ENCODE measurements around the gene ITPRIPL1.

ITPRIPL1 gene

GRCh38 chr2:96345438-96345837 lies 20.3 kb downstream of the ITPRIPL1 start:
- H3K79me1 ChIP-seq (ENCODE audit: low read depth, low read length), result peaks cover 3% of the 10 kb centered on the region
- no peak overlapping the region for H3K9ac ChIP-seq (ENCODE audit: low read depth, low read length, poor library complexity)
- H2AK5ac ChIP-seq (ENCODE audit: low read depth, low read length), result no peak overlapping the region
- H2BK5ac ChIP-seq (ENCODE audit: low read length), result no peak overlapping the region
- H4K8ac ChIP-seq (ENCODE audit: low read depth, low read length), result no peak overlapping the region
- H2BK12ac ChIP-seq (ENCODE audit: low read length), result no peak overlapping the region
- no peak overlapping the region for H4K91ac ChIP-seq (ENCODE audit: low read depth, low read length, poor library complexity)
- no peak overlapping the region for H3K4me3 ChIP-seq (ENCODE audit: low read length in 2 of 2)
- peaks cover 48 to 96% of the 10 kb centered on the region in 2 donors for H3K36me3 ChIP-seq (replicated peaks in 1 of 2; ENCODE audit: control insufficient read depth in 2 of 2, insufficient read depth in 2 of 2, low read length in 2 of 2)
- no peaks in the 10 kb centered on the region for H3K4me1 ChIP-seq (ENCODE audit: control insufficient read depth in 2 of 2, insufficient read depth in 1 of 2, low read depth in 1 of 2, low read length in 2 of 2)
- no CpG with 5 or more reads among the region's 4 CpGs for WGBS, 2 donors (ENCODE audit: extremely low coverage in 2 of 2, insufficient read length in 2 of 2, insufficient replicate concordance in 1 of 2)
- H3K18ac ChIP-seq (ENCODE audit: low read length), result no peak overlapping the region
- no peak overlapping the region for H3K14ac ChIP-seq (ENCODE audit: low read length)
- H2BK15ac ChIP-seq (ENCODE audit: low read length), result no peak overlapping the region
- no peak overlapping the region for H3K27ac ChIP-seq (replicated peaks; ENCODE audit: low read length)
- no peak overlapping the region for H3K4me2 ChIP-seq (ENCODE audit: insufficient read depth, low read length, poor library complexity, severe bottlenecking)
- H3K4ac ChIP-seq (ENCODE audit: low read length), result no peak overlapping the region
- H2AFZ ChIP-seq (ENCODE audit: low read length), result no peak overlapping the region
- no peak overlapping the region for H2BK120ac ChIP-seq (ENCODE audit: low read depth, low read length)
- no peaks in the 10 kb centered on the region for H3K9me3 ChIP-seq (replicated peaks in 1 of 2; ENCODE audit: control insufficient read depth in 2 of 2, insufficient read depth in 1 of 2, low read depth in 1 of 2, low read length in 2 of 2)
- peak overlapping the region; percentile 20 for H3K23ac ChIP-seq (ENCODE audit: low read depth, low read length, poor library complexity)
- no peaks in the 10 kb centered on the region for H3K27me3 ChIP-seq (ENCODE audit: control insufficient read depth in 3 of 3, insufficient read depth in 3 of 3, low read depth in 1 of 3, low read length in 3 of 3)
- no peak for DNase-seq (ENCODE audit: low spot score)

GRCh38 chr2:96345868-96346462 lies 20.8 kb downstream of the ITPRIPL1 start:
- Histone ChIP-seq H3K23ac (ENCODE audit: low read depth, low read length, poor library complexity) (no peak overlapping the region), H3K9ac (ENCODE audit: low read depth, low read length, poor library complexity) (no peak overlapping the region), H3K36me3 (replicated peaks in 1 of 2; ENCODE audit: control insufficient read depth in 2 of 2, insufficient read depth in 2 of 2, low read length in 2 of 2) (peaks cover 53 to 98% of the 10 kb centered on the region in 2 donors), H2BK5ac (ENCODE audit: low read length) (no peak overlapping the region), H2BK12ac (ENCODE audit: low read length) (no peak overlapping the region), H2AK5ac (ENCODE audit: low read depth, low read length) (no peak overlapping the region), H3K27me3 (ENCODE audit: control insufficient read depth in 3 of 3, insufficient read depth in 3 of 3, low read depth in 1 of 3, low read length in 3 of 3) (no peaks in the 10 kb centered on the region), H3K27ac (replicated peaks; ENCODE audit: low read length) (no peak overlapping the region), H4K91ac (ENCODE audit: low read depth, low read length, poor library complexity) (no peak overlapping the region), H3K9me3 (replicated peaks in 1 of 2; ENCODE audit: control insufficient read depth in 2 of 2, insufficient read depth in 1 of 2, low read depth in 1 of 2, low read length in 2 of 2) (no peaks in the 10 kb centered on the region), H3K4me1 (ENCODE audit: control insufficient read depth in 2 of 2, insufficient read depth in 1 of 2, low read depth in 1 of 2, low read length in 2 of 2) (no peaks in the 10 kb centered on the region), H3K4ac (ENCODE audit: low read length) (no peak overlapping the region), H3K18ac (ENCODE audit: low read length) (no peak overlapping the region), H3K14ac (ENCODE audit: low read length) (no peak overlapping the region), H2AFZ (ENCODE audit: low read length) (no peak overlapping the region), H2BK120ac (ENCODE audit: low read depth, low read length) (no peak overlapping the region), H2BK15ac (ENCODE audit: low read length) (no peak overlapping the region), H4K8ac (ENCODE audit: low read depth, low read length) (no peak overlapping the region), H3K79me1 (ENCODE audit: low read depth, low read length) (peaks cover 3% of the 10 kb centered on the region), H3K4me2 (ENCODE audit: insufficient read depth, low read length, poor library complexity, severe bottlenecking) (no peak overlapping the region), H3K4me3 (ENCODE audit: low read length in 2 of 2) (no peak overlapping the region)
- WGBS, 2 donors (ENCODE audit: extremely low coverage in 2 of 2, insufficient read length in 2 of 2, insufficient replicate concordance in 1 of 2), result no CpG with 5 or more reads among the region's 6 CpGs
- no peak for DNase-seq (ENCODE audit: low spot score)

- H3K4ac ChIP-seq (ENCODE audit: low read length), result no peak overlapping the region
- no peak overlapping the region for H4K91ac ChIP-seq (ENCODE audit: low read depth, low read length, poor library complexity)
- no peak overlapping the region for H3K4me3 ChIP-seq (ENCODE audit: low read length in 2 of 2)
- peak overlapping the region; percentile 50 for H3K9ac ChIP-seq (ENCODE audit: low read depth, low read length, poor library complexity)
- no CpG with 5 or more reads among the region's 1 CpG for WGBS, 2 donors (ENCODE audit: extremely low coverage in 2 of 2, insufficient read length in 2 of 2, insufficient replicate concordance in 1 of 2)
- no peak overlapping the region for H2AK5ac ChIP-seq (ENCODE audit: low read depth, low read length)
- no peak overlapping the region for H3K18ac ChIP-seq (ENCODE audit: low read length)
- no peak overlapping the region for H2BK120ac ChIP-seq (ENCODE audit: low read depth, low read length)
- peaks cover 55 to 98% of the 10 kb centered on the region in 2 donors for H3K36me3 ChIP-seq (replicated peaks in 1 of 2; ENCODE audit: control insufficient read depth in 2 of 2, insufficient read depth in 2 of 2, low read length in 2 of 2)
- no peak overlapping the region for H4K8ac ChIP-seq (ENCODE audit: low read depth, low read length)
- no peak overlapping the region for H3K23ac ChIP-seq (ENCODE audit: low read depth, low read length, poor library complexity)
- no peaks in the 10 kb centered on the region for H3K27me3 ChIP-seq (ENCODE audit: control insufficient read depth in 3 of 3, insufficient read depth in 3 of 3, low read depth in 1 of 3, low read length in 3 of 3)
- no peak overlapping the region for H2BK5ac ChIP-seq (ENCODE audit: low read length)
- H3K79me1 ChIP-seq (ENCODE audit: low read depth, low read length), result no peaks in the 10 kb centered on the region
- no peak for DNase-seq (ENCODE audit: low spot score)
- no peak overlapping the region for H3K14ac ChIP-seq (ENCODE audit: low read length)
- H2BK15ac ChIP-seq (ENCODE audit: low read length), result no peak overlapping the region
- H3K9me3 ChIP-seq (replicated peaks in 1 of 2; ENCODE audit: control insufficient read depth in 2 of 2, insufficient read depth in 1 of 2, low read depth in 1 of 2, low read length in 2 of 2), result no peaks in the 10 kb centered on the region
- H3K27ac ChIP-seq (replicated peaks; ENCODE audit: low read length), result no peak overlapping the region
- H2AFZ ChIP-seq (ENCODE audit: low read length), result no peak overlapping the region
- H3K4me2 ChIP-seq (ENCODE audit: insufficient read depth, low read length, poor library complexity, severe bottlenecking), result no peak overlapping the region
- H3K4me1 ChIP-seq (ENCODE audit: control insufficient read depth in 2 of 2, insufficient read depth in 1 of 2, low read depth in 1 of 2, low read length in 2 of 2), result no peaks in the 10 kb centered on the region
- H2BK12ac ChIP-seq (ENCODE audit: low read length), result no peak overlapping the region
These were observed 22.3 kb downstream of the ITPRIPL1 start for GRCh38 chr2:96347395-96347794.

GRCh38 chr2:96353032-96353561 lies 28.0 kb downstream of the ITPRIPL1 start:
- peaks cover 50 to 98% of the 10 kb centered on the region in 2 donors for H3K36me3 ChIP-seq (replicated peaks in 1 of 2; ENCODE audit: control insufficient read depth in 2 of 2, insufficient read depth in 2 of 2, low read length in 2 of 2)
- no peak overlapping the region for H4K8ac ChIP-seq (ENCODE audit: low read depth, low read length)
- H3K23ac ChIP-seq (ENCODE audit: low read depth, low read length, poor library complexity), result no peak overlapping the region
- H3K9me3 ChIP-seq (replicated peaks in 1 of 2; ENCODE audit: control insufficient read depth in 2 of 2, insufficient read depth in 1 of 2, low read depth in 1 of 2, low read length in 2 of 2), result no peaks in the 10 kb centered on the region
- H3K79me1 ChIP-seq (ENCODE audit: low read depth, low read length), result no peaks in the 10 kb centered on the region
- no peak overlapping the region for H2BK5ac ChIP-seq (ENCODE audit: low read length)
- no peak overlapping the region for H3K18ac ChIP-seq (ENCODE audit: low read length)
- no peak overlapping the region for H3K14ac ChIP-seq (ENCODE audit: low read length)
- no peak overlapping the region for H3K4me2 ChIP-seq (ENCODE audit: insufficient read depth, low read length, poor library complexity, severe bottlenecking)
- H4K91ac ChIP-seq (ENCODE audit: low read depth, low read length, poor library complexity), result no peak overlapping the region
- DNase-seq (ENCODE audit: low spot score), result no peak
- no peak overlapping the region for H2BK15ac ChIP-seq (ENCODE audit: low read length)
- no peak overlapping the region for H3K4me3 ChIP-seq (ENCODE audit: low read length in 2 of 2)
- no peak overlapping the region for H2AK5ac ChIP-seq (ENCODE audit: low read depth, low read length)
- H3K4me1 ChIP-seq (ENCODE audit: control insufficient read depth in 2 of 2, insufficient read depth in 1 of 2, low read depth in 1 of 2, low read length in 2 of 2), result no peaks in the 10 kb centered on the region
- no peak overlapping the region for H2BK120ac ChIP-seq (ENCODE audit: low read depth, low read length)
- no peak overlapping the region for H3K27ac ChIP-seq (replicated peaks; ENCODE audit: low read length)
- no peak overlapping the region for H3K4ac ChIP-seq (ENCODE audit: low read length)
- H2BK12ac ChIP-seq (ENCODE audit: low read length), result no peak overlapping the region
- WGBS, 2 donors (ENCODE audit: extremely low coverage in 2 of 2, insufficient read length in 2 of 2, insufficient replicate concordance in 1 of 2), result no CpG with 5 or more reads among the region's 9 CpGs
- peak overlapping the region; percentile 47 for H3K9ac ChIP-seq (ENCODE audit: low read depth, low read length, poor library complexity)
- no peaks in the 10 kb centered on the region for H3K27me3 ChIP-seq (ENCODE audit: control insufficient read depth in 3 of 3, insufficient read depth in 3 of 3, low read depth in 1 of 3, low read length in 3 of 3)
- H2AFZ ChIP-seq (ENCODE audit: low read length), result no peak overlapping the region

All from neuronal stem cell (in vitro differentiated cells).